HT1080 (cell line): Measurements from ENCODE around the gene NID1. TPM values are rescaled to one million over a fixed set of nuclear protein-coding genes. Genes with fewer than 3 reads are reported as not detected.
"Not testable (repeated sequence)": the region's sequence is repeated elsewhere in the genome, so short reads cannot be mapped to it uniquely, and the experiment has no call there.

Source experiments
- DNase-seq: peaks from one replicate; pipeline ENCODE4 v3.0.0-alpha.2; 2015; ENCODE audit warnings: low read depth
- small RNA-seq: library from RNA; depleted of rRNA; stranded (forward); fragments of <200 nt; gene quantifications from one replicate; pipeline ENCODE3, GENCODE V24; 2014
- total RNA-seq: library from RNA; depleted of rRNA; stranded (reverse); fragments of >200 nt; shearing (Covaris generic); gene quantifications from 2 replicates; pipeline ENCODE4 v1.2.3, GENCODE V29; 2014; rRNA removed

The NID1 gene
- total RNA-seq, 1 experiment from 2014 or later, result 17.5 TPM

- DNase-seq, result no peak
Observed at GRCh38 chr1:235941876-235942624, 122.8 kb downstream of the NID1 start.

GRCh38 chr1:235940285-235940684 lies 124.6 kb downstream of the NID1 start:
- no peak for DNase-seq

GRCh38 chr1:235939480-235939775 lies 125.5 kb downstream of the NID1 start:
- DNase-seq, result no peak

GRCh38 chr1:235938709-235939479 lies 126.0 kb downstream of the NID1 start:
- no peak for DNase-seq

GRCh38 chr1:235937123-235937522 lies 127.8 kb downstream of the NID1 start:
- DNase-seq, result no peak

- no peak for DNase-seq
Observed at GRCh38 chr1:235935235-235936225, 129.4 kb downstream of the NID1 start.

GRCh38 chr1:235933766-235934116 lies 131.1 kb downstream of the NID1 start:
- DNase-seq, result no peak

GRCh38 chr1:235933017-235933765 lies 131.7 kb downstream of the NID1 start:
- DNase-seq, result no peak

- no peak for DNase-seq
Observed at GRCh38 chr1:235932090-235932510, 132.8 kb downstream of the NID1 start.

GRCh38 chr1:235931171-235931738 lies 133.6 kb downstream of the NID1 start:
- DNase-seq, result no peak

- DNase-seq, result no peak
Observed at GRCh38 chr1:235930543-235930942, 134.3 kb downstream of the NID1 start.

GRCh38 chr1:235929216-235929615 lies 135.7 kb downstream of the NID1 start:
- DNase-seq, result no peak

- DNase-seq, result no peak
Observed at GRCh38 chr1:235928197-235928596, 136.7 kb downstream of the NID1 start.

GRCh38 chr1:235927551-235927950 lies 137.3 kb downstream of the NID1 start:
- not testable (repeated sequence) for DNase-seq

Small RNA genes within 50 kb of the gene (small RNA-seq; reads per million reads assigned to genes)
- gene RF00019, result not detected

Other genes with a start within 250 kb of the NID1 start
- gene LYST, start 198.2 kb downstream of the NID1 start, total RNA-seq, result 5.4 and 5.7 TPM in 2 replicates
- 6.1 and 6.4 TPM in 2 replicates for gene GPR137B, start 77.4 kb upstream of the NID1 start, total RNA-seq
- gene ERO1B, start 216.9 kb upstream of the NID1 start, total RNA-seq, result 2.2 and 2.6 TPM in 2 replicates